Hepatocyte (in vitro differentiated cells): ENCODE measurements around the gene NMNAT3. TPM values are rescaled to one million over a fixed set of nuclear protein-coding genes. Genes with fewer than 3 reads are reported as not detected.

ENCODE experiments used
- DNase-seq: peaks from one replicate; pipeline ENCODE4 v3.0.0-alpha.2; 2016; ENCODE audit warnings: low spot score
- H2AFZ ChIP-seq: fragments of 200-600 bp; sonication (generic); 2 replicates; pipeline ENCODE4 v1.6.0; 2016; ENCODE audit warnings: antibody characterized with exemption, mild to moderate bottlenecking
- H3K27ac ChIP-seq: fragments of 200-600 bp; sonication (generic); 2 replicates; pipeline ENCODE4 v1.5.1; 2016; ENCODE audit warnings: mild to moderate bottlenecking
- H3K27me3 ChIP-seq: fragments of 200-600 bp; sonication (generic); 2 replicates; pipeline ENCODE4 v1.6.1; 2016
- H3K36me3 ChIP-seq: fragments of 200-600 bp; sonication (generic); replicated peaks from 2 replicates; pipeline ENCODE4 v1.5.1; 2016; ENCODE audit warnings: low read depth; ENCODE audit not compliant: insufficient read depth
- H3K4me1 ChIP-seq: fragments of 200-600 bp; sonication (generic); 2 replicates; pipeline ENCODE4 v1.5.1; 2016; ENCODE audit warnings: mild to moderate bottlenecking, moderate library complexity; ENCODE audit not compliant: insufficient read depth
- H3K4me2 ChIP-seq: fragments of 200-600 bp; sonication (generic); 2 replicates; pipeline ENCODE4 v1.6.0; 2016
- H3K4me3 ChIP-seq: fragments of 200-600 bp; sonication (generic); 2 replicates; pipeline ENCODE4 v1.5.1; 2016; ENCODE audit warnings: mild to moderate bottlenecking
- H3K79me2 ChIP-seq: fragments of 200-600 bp; sonication (generic); 2 replicates; pipeline ENCODE4 v1.6.0; 2017; ENCODE audit warnings: mild to moderate bottlenecking
- H3K9me2 ChIP-seq: fragments of 200-600 bp; sonication (generic); replicated peaks from 2 replicates; pipeline ENCODE4 v1.6.0; 2017; ENCODE audit warnings: mild to moderate bottlenecking; ENCODE audit not compliant: insufficient read depth
- H3K9me3 ChIP-seq: fragments of 200-600 bp; sonication (generic); 2 replicates; pipeline ENCODE4 v1.5.1; 2016; ENCODE audit warnings: low read depth, mild to moderate bottlenecking
- H4K20me1 ChIP-seq: fragments of 200-600 bp; sonication (generic); 2 replicates; pipeline ENCODE4 v1.6.0; 2016; ENCODE audit warnings: mild to moderate bottlenecking; ENCODE audit not compliant: insufficient read depth, poor library complexity, severe bottlenecking
- CTCF ChIP-seq: fragments of 200-600 bp; sonication (generic); IDR thresholded peaks from 2 replicates; pipeline ENCODE4 v1.5.1; 2016; ENCODE audit warnings: antibody characterized with exemption, mild to moderate bottlenecking; ENCODE audit not compliant: poor library complexity
- EZH2 ChIP-seq: fragments of 200-600 bp; sonication (generic); IDR thresholded peaks from 2 replicates; pipeline ENCODE4 v1.6.1; 2016; ENCODE audit warnings: antibody characterized with exemption, mild to moderate bottlenecking, borderline replicate concordance
- EZH2phosphoT487 ChIP-seq: fragments of 200-600 bp; sonication (generic); IDR thresholded peaks from one replicate; pipeline ENCODE4 v1.6.1; 2018; ENCODE audit warnings: antibody characterized with exemption, mild to moderate bottlenecking, low read depth, moderate library complexity; ENCODE audit not compliant: unreplicated experiment, severe bottlenecking
- WGBS: methylation state at CpG from one replicate; pipeline ENCODE4 v1.1.6; 2016; ENCODE audit warnings: low lambda C conversion rate; ENCODE audit errors: missing lambda C conversion rate; 5-methylcytosine and 5-hydroxymethylcytosine counted together
- polyA plus RNA-seq: library from polyadenylated mRNA; unstranded; fragments of >200 nt; fragmentation: Nextera tagmentation; extraction: Ambion mirVana; gene quantifications from 2 replicates; pipeline ENCODE4 v1.2.1, GENCODE V29; 2016
- total RNA-seq: library from RNA; depleted of rRNA; stranded (reverse); fragments of >200 nt; gene quantifications from 2 replicates; pipeline ENCODE4 v1.2.3, GENCODE V29; 2014

NMNAT3 gene
- total and polyA plus RNA-seq, 2 experiments from 2014 or later: 4.7 to 8.3 TPM

GRCh38 chr3:139524841-139525636 lies 152.7 kb downstream of the NMNAT3 start:
- no peaks in the 10 kb centered on the region for H4K20me1 ChIP-seq
- H3K4me1 ChIP-seq: no peaks in the 10 kb centered on the region
- no peak overlapping the region for H3K4me2 ChIP-seq
- no peak overlapping the region for H3K27ac ChIP-seq
- no peaks in the 10 kb centered on the region for H3K9me3 ChIP-seq
- DNase-seq: no peak
- H3K4me3 ChIP-seq: no peak overlapping the region
- H3K79me2 ChIP-seq: no peaks in the 10 kb centered on the region
- no peaks in the 10 kb centered on the region for H3K36me3 ChIP-seq
- no peaks in the 10 kb centered on the region for H3K9me2 ChIP-seq
- 96% methylated on average over 7 of the region's 7 CpGs for WGBS
- no peaks in the 10 kb centered on the region for H3K27me3 ChIP-seq
- H2AFZ ChIP-seq: no peak overlapping the region
- TF ChIP-seq CTCF (no peak), EZH2 (no peak), EZH2phosphoT487 (no peak)

- TF ChIP-seq CTCF: no peak
- Histone ChIP-seq H3K4me3 (no peak overlapping the region), H3K9me2 (no peaks in the 10 kb centered on the region), H3K27ac (no peak overlapping the region), H3K9me3 (no peaks in the 10 kb centered on the region), H2AFZ (no peak overlapping the region), H4K20me1 (no peaks in the 10 kb centered on the region), H3K27me3 (no peaks in the 10 kb centered on the region), H3K4me1 (no peaks in the 10 kb centered on the region), H3K4me2 (no peak overlapping the region), H3K36me3 (no peaks in the 10 kb centered on the region), H3K79me2 (no peaks in the 10 kb centered on the region)
- WGBS: 52% methylated on average over 1 of the region's 1 CpG
- DNase-seq: no peak
Observed at GRCh38 chr3:139523718-139524117, 154.1 kb downstream of the NMNAT3 start.

- WGBS: 99% methylated on average over 5 of the region's 5 CpGs
Observed at GRCh38 chr3:139523166-139523565, 154.6 kb downstream of the NMNAT3 start.

More at GRCh38 chr3:139523166-139523565, 154.6 kb downstream of the NMNAT3 start:
- Histone ChIP-seq H3K9me3 (no peaks in the 10 kb centered on the region), H3K4me1 (no peaks in the 10 kb centered on the region), H2AFZ (no peak overlapping the region), H3K4me3 (no peak overlapping the region), H3K27ac (no peak overlapping the region), H3K4me2 (no peak overlapping the region), H3K36me3 (no peaks in the 10 kb centered on the region), H3K27me3 (no peaks in the 10 kb centered on the region), H3K79me2 (no peaks in the 10 kb centered on the region), H3K9me2 (no peaks in the 10 kb centered on the region), H4K20me1 (no peaks in the 10 kb centered on the region)
- TF ChIP-seq EZH2: no peak
- no peak for TF ChIP-seq CTCF
- no peak for TF ChIP-seq EZH2phosphoT487
- DNase-seq: no peak
